Measurements from ENCODE around the gene KBTBD2.

DNA sequence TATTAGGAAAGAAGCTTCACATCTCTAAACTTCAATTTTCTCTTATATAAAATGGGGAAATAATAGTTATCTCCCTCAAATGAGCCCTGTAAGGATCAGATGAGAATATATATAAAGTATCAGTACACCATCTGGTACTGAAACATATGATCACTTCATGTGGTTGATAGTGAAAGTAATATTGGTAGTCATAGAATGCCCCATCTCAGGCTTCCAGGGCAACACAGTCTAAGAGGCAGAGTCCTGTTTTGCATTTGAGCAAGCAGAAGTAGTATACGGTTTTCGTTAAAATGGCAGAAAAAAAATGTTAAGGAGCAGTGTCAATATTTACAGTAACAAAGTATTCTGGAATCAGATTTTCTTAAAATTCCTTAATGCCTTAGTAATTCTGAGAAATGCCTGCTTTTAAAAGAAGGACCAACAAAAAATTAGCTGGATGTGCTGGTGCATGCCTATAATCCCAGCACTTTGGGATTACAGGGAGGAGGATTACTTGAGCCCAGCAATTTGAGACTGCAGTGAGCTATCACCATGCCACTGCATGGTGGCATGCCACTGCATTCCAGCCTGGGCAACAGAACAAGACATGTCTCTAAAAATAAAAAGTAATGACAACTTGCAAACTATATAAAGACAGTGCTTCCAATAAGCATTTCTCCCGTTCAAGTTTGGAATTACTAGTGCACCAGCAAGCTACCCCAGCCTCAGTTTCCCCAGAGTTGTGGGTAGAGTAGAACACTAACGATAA, 19.8 kb downstream of the KBTBD2 start:
- TF ChIP-seq, protein P1, sequence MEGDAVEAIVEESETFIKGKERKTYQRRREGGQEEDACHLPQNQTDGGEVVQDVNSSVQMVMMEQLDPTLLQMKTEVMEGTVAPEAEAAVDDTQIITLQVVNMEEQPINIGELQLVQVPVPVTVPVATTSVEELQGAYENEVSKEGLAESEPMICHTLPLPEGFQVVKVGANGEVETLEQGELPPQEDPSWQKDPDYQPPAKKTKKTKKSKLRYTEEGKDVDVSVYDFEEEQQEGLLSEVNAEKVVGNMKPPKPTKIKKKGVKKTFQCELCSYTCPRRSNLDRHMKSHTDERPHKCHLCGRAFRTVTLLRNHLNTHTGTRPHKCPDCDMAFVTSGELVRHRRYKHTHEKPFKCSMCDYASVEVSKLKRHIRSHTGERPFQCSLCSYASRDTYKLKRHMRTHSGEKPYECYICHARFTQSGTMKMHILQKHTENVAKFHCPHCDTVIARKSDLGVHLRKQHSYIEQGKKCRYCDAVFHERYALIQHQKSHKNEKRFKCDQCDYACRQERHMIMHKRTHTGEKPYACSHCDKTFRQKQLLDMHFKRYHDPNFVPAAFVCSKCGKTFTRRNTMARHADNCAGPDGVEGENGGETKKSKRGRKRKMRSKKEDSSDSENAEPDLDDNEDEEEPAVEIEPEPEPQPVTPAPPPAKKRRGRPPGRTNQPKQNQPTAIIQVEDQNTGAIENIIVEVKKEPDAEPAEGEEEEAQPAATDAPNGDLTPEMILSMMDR (IDR thresholded peaks at IDR 0.05; ENCODE audit: low read depth, low read length) = no peak
- no peak for TF ChIP-seq POLR2A (IDR thresholded peaks at IDR 0.05; ENCODE audit: extremely low read depth, insufficient read length)
